Dermis microvascular lymphatic vessel endothelial cell (primary cell): ENCODE results near the gene DSG2. TPM values are rescaled to one million over a fixed set of nuclear protein-coding genes. Genes with fewer than 3 reads are reported as not detected.

Source experiments
- DNase-seq, 2 donors: peaks; one replicate each; pipeline versions ENCODE4 v3.0.0 to v3.0.0-alpha.2; 2010; ENCODE audit warnings: low read depth in 2 of 2
- total RNA-seq: library from RNA; depleted of rRNA; stranded (reverse); fragments of >200 nt; gene quantifications from 2 replicates; pipeline ENCODE4 v1.2.1, GENCODE V29; 2014

DSG2 gene
- total RNA-seq, 1 donor from 2014 or later, result 3.3 TPM

GRCh38 chr18:31590570-31590969, 92.6 kb downstream of the DSG2 start:
- no peak for DNase-seq

GRCh38 chr18:31591113-31591512, 93.1 kb downstream of the DSG2 start:
- no peak for DNase-seq

GRCh38 chr18:31591628-31592027, 93.7 kb downstream of the DSG2 start, which contains the start of gene TTR:
TTR (plus strand) TSS chr18:31591877; CDS start chr18:31591903, 26 bp downstream.
- no peak for DNase-seq

GRCh38 chr18:31592506-31593157, 94.7 kb downstream of the DSG2 start:
- no peak for DNase-seq

- no peak for DNase-seq
These were observed 97.3 kb downstream of the DSG2 start for GRCh38 chr18:31595121-31595771.

GRCh38 chr18:31596081-31596872, 98.3 kb downstream of the DSG2 start:
- DNase-seq, result no peak

- no peak for DNase-seq
These were observed 100.2 kb downstream of the DSG2 start for GRCh38 chr18:31598021-31598805.

Other genes with a start within 250 kb of the DSG2 start
- not detected in 2 replicates for gene DSG1, start 180.0 kb upstream of the DSG2 start, total RNA-seq
- not detected in 2 replicates for gene DSG4, start 121.4 kb upstream of the DSG2 start, total RNA-seq
- gene DSG3, start 50.4 kb upstream of the DSG2 start, total RNA-seq, result under 0.01 TPM in 1 of 2 replicates, not detected in the other
- gene TTR, start 93.7 kb downstream of the DSG2 start, total RNA-seq, result not detected in 2 replicates
- 5.3 and 5.5 TPM in 2 replicates for gene B4GALT6, start 186.4 kb downstream of the DSG2 start, total RNA-seq